Activated CD8-positive, alpha-beta memory T cell treated with anti-CD3 and anti-CD28 coated beads, Interleukin-2, amount 50 U/mL, for 48 hours (primary cell): ENCODE data around the gene TMEM256.
A peak's percentile ranks its signal among the peaks of the same experiment; 100 is the strongest.
"Not testable (repeated sequence)": the region's sequence is repeated elsewhere in the genome, so short reads cannot be mapped to it uniquely, and the experiment has no call there.

Experiments used
- DNase-seq: peaks from one replicate; pipeline ENCODE4 v3.0.0-alpha.2; 2020

The TMEM256 gene

GRCh38 chr17:7383371-7383741 lies 20.5 kb downstream of the TMEM256 start:
- no peak for DNase-seq

- DNase-seq, result no peak
These were observed 21.0 kb downstream of the TMEM256 start for GRCh38 chr17:7382901-7383300.

GRCh38 chr17:7380855-7381683 lies 22.8 kb downstream of the TMEM256 start, which contains the start of gene TNK1:
TNK1 (plus strand) TSS chr17:7381089; CDS start chr17:7382927, 1,838 bp downstream.
- DNase-seq, result no peak

GRCh38 chr17:7380321-7380720 lies 23.6 kb downstream of the TMEM256 start:
- DNase-seq, result no peak

GRCh38 chr17:7379134-7379533 lies 24.8 kb downstream of the TMEM256 start:
- no peak for DNase-seq

- no peak for DNase-seq
These were observed 29.5 kb downstream of the TMEM256 start for GRCh38 chr17:7374353-7374752.

- DNase-seq, result no peak
These were observed 33.0 kb downstream of the TMEM256 start for GRCh38 chr17:7370853-7371252.

GRCh38 chr17:7369825-7370224 lies 34.1 kb downstream of the TMEM256 start:
- no peak for DNase-seq

GRCh38 chr17:7368599-7368994 lies 35.3 kb downstream of the TMEM256 start:
- DNase-seq, result not testable (repeated sequence)

- DNase-seq, result no peak
These were observed 35.8 kb downstream of the TMEM256 start for GRCh38 chr17:7367918-7368598.

GRCh38 chr17:7367083-7367482 lies 36.8 kb downstream of the TMEM256 start:
- no peak for DNase-seq

GRCh38 chr17:7365963-7366362 lies 37.9 kb downstream of the TMEM256 start:
- DNase-seq, result not testable (repeated sequence)

GRCh38 chr17:7363311-7363710 lies 40.6 kb downstream of the TMEM256 start:
- no peak for DNase-seq

GRCh38 chr17:7361906-7362305 lies 42.0 kb downstream of the TMEM256 start:
- DNase-seq, result no peak

- DNase-seq, result no peak
These were observed 46.5 kb downstream of the TMEM256 start for GRCh38 chr17:7357381-7357780.

GRCh38 chr17:7356756-7357155 lies 47.1 kb downstream of the TMEM256 start:
- DNase-seq, result no peak

GRCh38 chr17:7356072-7356549 lies 47.8 kb downstream of the TMEM256 start:
- peak; percentile 93 for DNase-seq

- DNase-seq, result no peak
These were observed 48.3 kb downstream of the TMEM256 start for GRCh38 chr17:7355573-7355972.

GRCh38 chr17:7355053-7355452 lies 48.8 kb downstream of the TMEM256 start, which contains the start of gene TMEM95:
TMEM95 (plus strand) TSS chr17:7355156; CDS start chr17:7355205, 49 bp downstream.
- no peak for DNase-seq

GRCh38 chr17:7354262-7354843 lies 49.5 kb downstream of the TMEM256 start:
- DNase-seq, result no peak
